ENCODE results near the gene PRKAB1.

PRKAB1 gene

GRCh38 chr12:119672194-119672593 lies 4.3 kb downstream of the PRKAB1 start:
- no peak for DNase-seq (ENCODE audit: extremely low read depth, low read depth)
- TF ChIP-seq, protein P1, sequence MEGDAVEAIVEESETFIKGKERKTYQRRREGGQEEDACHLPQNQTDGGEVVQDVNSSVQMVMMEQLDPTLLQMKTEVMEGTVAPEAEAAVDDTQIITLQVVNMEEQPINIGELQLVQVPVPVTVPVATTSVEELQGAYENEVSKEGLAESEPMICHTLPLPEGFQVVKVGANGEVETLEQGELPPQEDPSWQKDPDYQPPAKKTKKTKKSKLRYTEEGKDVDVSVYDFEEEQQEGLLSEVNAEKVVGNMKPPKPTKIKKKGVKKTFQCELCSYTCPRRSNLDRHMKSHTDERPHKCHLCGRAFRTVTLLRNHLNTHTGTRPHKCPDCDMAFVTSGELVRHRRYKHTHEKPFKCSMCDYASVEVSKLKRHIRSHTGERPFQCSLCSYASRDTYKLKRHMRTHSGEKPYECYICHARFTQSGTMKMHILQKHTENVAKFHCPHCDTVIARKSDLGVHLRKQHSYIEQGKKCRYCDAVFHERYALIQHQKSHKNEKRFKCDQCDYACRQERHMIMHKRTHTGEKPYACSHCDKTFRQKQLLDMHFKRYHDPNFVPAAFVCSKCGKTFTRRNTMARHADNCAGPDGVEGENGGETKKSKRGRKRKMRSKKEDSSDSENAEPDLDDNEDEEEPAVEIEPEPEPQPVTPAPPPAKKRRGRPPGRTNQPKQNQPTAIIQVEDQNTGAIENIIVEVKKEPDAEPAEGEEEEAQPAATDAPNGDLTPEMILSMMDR (IDR thresholded peaks at IDR 0.05; ENCODE audit: low read depth, low read length): no peak

DNA sequence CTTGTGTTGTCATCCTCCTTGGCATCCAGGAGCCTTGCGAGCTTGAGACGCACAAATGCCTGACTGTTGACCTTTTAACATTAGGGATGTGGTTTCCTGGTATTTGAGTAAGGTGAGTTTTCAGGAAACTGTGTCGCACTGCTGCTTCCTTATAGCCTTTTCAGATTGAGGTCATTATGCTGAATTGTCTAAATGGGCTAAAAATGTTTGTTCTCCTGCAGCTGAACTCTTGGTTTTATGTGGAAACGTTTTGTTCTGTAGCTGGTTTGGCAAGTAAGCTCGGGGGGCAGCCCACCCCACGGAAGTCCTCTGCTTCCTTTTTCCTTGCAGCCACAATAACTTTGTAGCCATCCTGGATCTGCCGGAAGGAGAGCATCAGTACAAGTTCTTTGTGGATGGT lies 5.7 kb downstream of the PRKAB1 start:
- TF ChIP-seq, protein P1 (IDR thresholded peaks at IDR 0.05; ENCODE audit: low read depth, low read length): no peak
- DNase-seq (ENCODE audit: extremely low read depth, low read depth): no peak

DNA sequence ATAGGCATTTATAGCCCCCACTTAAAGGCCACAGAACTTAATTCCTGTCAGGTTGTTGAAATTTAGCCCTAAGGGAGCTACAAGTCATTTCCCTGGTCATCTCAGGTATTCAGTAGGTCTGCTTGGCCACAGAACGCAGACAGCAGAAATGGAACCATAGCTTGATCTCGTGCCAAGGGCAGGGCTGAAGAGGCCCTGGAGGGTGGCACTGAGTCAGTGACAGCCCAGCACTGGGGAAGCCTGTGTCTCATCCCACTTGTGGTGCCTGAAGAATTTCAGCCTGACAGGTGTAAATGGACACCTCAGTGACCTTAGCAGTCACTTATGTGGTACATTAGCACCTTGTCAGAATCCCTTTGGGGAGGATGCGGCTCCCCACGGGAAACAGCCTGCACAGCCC lies 6.6 kb downstream of the PRKAB1 start:
- DNase-seq (ENCODE audit: extremely low read depth, low read depth): no peak
- TF ChIP-seq, protein P1 (IDR thresholded peaks at IDR 0.05; ENCODE audit: low read depth, low read length): no peak

- no peak for DNase-seq (ENCODE audit: extremely low read depth, low read depth)
- TF ChIP-seq, protein P1 (IDR thresholded peaks at IDR 0.05; ENCODE audit: low read depth, low read length): no peak
These were observed 8.1 kb downstream of the PRKAB1 start for GRCh38 chr12:119676022-119676421.

GRCh38 chr12:119676573-119676972 lies 8.6 kb downstream of the PRKAB1 start:
- TF ChIP-seq, protein P1 (IDR thresholded peaks at IDR 0.05; ENCODE audit: low read depth, low read length): no peak
- no peak for DNase-seq (ENCODE audit: extremely low read depth, low read depth)

DNA sequence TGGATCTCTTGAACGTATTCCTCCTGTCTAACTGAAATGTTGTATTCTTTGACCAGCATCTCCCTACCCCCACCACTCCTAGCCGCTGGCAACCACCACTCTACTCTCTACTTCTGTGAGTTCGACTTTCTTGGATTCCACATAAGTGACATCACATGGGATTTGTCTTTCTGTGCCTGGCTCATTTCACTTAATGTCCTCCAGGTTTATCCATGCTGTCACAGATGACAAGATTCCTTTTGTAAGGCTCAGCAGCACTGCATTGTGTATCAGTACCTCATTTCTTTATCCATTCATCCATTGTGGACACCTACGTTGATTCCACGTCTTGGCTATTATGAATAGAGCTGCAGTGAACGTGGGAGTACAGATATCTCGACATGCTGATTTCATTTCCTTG lies 10.5 kb downstream of the PRKAB1 start:
- TF ChIP-seq, protein P1 (IDR thresholded peaks at IDR 0.05; ENCODE audit: low read depth, low read length): no peak
- no peak for DNase-seq (ENCODE audit: extremely low read depth, low read depth)

GRCh38 chr12:119679081-119679480 lies 11.1 kb downstream of the PRKAB1 start:
- DNase-seq (ENCODE audit: extremely low read depth, low read depth): no peak

More at GRCh38 chr12:119679081-119679480, 11.1 kb downstream of the PRKAB1 start:
- TF ChIP-seq, protein P1 (IDR thresholded peaks at IDR 0.05; ENCODE audit: low read depth, low read length): no peak
